Measurements from ENCODE around the gene PCCA.
A peak's percentile ranks its signal among the peaks of the same experiment; 100 is the strongest.

The PCCA gene

DNA sequence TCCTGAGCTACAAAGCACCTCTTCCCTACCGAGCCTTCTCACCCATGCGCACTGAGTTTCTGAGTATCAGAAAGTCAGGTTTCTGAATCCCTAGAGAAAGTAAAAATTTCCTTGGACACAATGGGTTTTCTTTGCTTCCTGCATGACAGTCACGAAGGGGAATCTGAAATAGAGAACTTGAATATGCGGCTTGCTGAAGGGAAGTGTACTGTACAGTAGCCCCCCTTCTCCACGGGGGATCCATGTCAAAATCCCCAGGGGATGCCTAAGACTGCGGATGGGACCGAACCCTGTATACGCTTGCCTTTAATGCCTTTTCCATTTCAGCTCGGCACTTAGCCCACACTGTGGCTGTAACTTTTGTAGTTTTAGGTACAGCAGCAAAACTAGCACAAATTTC is 391.8 kb downstream of the PCCA start:
- DNase-seq = no peak

DNA sequence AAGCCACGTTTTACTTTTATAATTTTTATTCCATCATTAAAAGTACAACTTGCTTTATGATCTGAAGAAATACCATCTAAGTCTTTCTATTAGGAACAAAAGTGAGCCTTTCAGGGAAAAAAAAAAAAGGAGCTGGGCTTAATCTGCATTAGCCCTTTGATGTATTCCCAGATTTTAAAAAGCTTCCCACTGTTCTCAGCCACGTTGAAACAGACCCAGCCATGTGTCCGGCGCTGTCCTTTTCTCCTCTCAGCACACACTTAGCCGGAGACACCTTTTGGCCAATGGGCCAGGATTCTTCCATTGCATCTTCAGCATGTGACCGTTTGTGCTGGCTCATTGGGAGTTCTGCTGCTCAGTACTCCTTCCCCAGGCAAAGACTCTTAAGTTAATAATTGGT is 394.2 kb downstream of the PCCA start:
- no peak for DNase-seq

DNA sequence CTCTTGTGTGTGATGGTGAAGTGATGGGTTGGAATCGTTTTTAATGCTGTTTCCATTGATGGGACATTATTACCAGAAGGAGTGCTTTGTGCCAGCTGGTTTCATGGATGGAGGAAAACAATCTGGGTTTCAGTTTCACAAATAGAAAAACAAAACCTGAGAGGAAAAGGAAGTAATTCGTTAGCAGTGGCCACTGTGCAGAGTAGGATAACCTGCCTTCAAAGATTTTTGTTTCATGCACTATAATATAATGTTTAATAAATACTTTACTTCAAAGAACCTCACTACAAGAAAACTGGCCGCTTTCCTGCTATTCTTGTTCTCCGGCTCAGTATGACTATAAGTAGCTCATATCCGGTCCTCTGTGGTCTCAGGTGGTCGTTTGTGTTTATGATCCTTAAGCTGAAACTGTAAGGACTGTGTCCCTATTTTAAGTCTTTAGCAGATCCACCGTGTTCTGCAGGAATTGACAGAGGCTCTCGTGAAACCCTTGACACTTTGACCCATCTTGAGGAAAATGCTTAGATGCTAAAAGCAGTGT is 395.0 kb downstream of the PCCA start:
- no peak for DNase-seq

DNA sequence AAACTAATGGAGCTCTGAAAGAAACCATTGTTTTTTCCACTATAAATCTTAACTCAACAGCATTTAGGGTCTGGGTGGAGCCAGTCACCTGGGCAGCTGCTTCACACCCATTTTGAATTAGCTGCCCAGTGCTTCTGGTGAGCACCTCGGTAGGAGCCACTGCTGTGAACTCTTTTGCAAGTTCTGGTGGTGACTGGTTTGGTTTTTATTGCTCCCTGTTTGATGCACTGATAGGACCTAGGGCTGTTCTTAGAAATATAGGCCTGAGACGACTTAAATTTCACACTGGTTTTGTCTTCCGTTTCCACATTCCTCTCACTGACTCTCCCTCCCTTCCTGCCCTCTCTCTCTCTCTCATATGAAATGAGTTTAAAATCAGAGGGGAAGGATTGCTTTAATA is 395.8 kb downstream of the PCCA start:
- no peak for DNase-seq

DNA sequence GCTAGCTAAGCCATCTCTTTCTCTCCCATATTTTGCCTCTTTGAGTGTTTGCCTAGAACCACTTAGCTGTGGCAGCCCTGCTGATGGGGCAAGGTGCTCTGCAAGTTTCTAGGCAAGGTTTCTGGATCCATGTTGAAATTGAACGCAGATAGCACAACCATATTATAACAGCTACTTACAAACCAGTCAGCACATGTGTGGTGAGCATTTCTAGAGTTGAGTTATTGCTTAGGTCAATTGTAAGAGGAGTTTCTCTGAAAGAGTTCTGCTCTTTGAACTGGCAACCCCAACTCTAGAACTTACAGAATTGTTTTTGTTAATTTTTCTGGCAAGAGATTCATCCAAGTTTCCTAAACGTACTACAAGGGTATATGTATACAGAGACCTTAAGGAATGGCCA is 396.4 kb downstream of the PCCA start:
- DNase-seq = no peak

DNA sequence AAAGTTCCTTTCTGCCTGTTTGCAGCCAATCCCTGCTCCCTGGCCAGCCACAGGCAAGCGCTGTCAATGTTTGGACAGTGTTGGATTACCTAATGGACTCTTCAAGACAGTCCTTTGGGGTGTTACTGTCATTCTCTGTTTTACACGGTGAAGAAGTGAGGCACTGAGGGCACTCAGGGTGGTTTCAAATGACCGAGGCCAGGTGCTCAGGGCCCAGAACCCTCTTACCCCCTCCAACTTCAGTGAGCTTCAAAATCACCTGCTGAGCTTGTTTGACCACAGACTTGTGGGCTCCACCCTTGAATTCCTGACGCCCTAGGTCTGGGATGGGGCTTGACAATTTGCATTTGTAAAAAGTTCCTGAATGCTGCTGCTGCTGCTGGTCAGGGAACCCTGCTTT is 401.8 kb downstream of the PCCA start:
- DNase-seq = no peak

DNA sequence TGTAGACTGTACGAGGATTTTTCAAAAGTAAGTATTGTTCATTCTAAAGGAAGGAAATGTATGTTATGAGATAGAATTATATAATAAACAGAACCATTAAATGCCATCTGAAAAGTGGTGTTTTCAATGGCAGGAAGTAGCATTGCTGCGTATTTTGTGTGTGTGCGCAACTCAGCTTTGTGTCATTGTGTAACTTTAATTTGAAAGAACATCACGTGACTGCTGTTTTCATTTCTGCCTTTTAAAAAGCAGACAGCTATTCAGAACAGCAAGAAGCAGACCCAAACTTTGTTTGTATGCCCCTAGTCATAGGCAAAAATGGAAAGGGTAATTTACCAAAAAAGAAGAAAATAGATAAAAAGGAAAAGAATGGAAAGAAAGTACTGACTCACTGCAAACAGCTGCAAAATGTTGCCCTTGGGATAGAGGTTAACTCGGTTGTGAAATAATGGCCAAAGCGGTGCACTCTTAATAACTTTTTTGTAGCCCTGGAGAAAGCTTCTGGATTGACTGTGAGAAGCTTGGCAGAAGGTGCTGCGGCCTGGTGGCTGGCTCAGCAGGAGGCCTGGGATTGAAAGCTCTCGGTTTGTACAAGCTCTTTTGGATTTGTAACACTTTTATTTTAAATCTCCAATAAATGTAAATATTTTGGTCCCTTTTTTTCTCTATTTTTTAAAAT is 402.4 kb downstream of the PCCA start:
- DNase-seq = no peak

DNA sequence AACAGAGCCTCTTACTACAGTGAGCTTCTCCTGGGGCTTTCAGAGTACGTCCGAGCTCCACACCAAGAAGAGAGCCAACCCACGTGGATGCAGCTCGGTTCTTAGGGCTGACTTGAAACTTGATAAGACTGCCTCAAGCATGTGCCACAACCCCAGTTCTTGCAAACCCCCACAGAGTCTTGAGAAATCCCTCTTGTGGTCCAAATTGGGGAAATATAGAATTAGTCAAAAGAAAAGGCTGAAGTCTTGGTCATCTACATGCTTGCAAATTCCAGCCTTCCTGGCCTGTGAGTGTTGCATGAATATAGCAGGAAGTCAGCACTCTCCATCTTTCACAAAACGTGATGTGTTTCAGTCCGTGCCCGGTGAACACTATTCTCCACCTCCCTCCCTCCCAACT is 404.5 kb downstream of the PCCA start:
- DNase-seq = no peak

DNA sequence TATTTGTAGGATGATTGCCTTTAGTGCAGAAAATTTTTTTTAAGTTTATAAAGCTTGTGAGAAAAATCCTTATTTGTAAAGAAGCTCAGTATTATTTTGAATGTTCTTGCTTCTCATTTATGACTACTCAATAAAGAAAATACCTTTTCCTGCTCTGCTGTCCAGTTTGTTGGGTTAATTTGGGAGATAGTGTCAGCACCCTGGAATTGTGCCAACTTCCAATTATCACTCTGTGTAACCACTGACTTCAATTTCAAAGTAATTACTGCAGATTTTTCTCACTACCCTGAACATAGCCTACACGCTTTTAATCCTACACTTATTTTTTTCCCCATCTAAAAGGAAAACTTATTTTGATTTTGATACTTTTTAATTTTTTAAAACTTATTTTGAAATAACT is 406.6 kb downstream of the PCCA start:
- no peak for DNase-seq

DNA sequence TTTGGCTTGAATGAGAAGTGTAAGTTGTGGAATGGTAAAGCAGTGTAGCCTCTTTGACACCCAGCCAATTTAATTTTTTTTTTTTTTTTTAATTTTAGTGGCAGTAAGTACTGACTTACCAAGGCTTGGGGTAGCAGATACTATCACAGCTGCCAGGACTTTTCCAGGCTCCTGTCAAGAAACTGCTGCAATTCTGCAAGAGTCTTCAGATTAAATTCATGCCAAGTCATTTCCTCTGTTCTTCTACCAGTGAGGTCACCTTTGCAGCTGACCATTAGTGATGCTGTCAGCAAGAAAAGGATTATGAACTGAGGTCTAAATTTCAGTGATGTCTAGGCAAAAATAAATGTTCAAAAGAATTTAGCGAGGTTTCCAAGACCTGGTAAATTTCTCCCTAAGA is 408.5 kb downstream of the PCCA start:
- DNase-seq = no peak

DNA sequence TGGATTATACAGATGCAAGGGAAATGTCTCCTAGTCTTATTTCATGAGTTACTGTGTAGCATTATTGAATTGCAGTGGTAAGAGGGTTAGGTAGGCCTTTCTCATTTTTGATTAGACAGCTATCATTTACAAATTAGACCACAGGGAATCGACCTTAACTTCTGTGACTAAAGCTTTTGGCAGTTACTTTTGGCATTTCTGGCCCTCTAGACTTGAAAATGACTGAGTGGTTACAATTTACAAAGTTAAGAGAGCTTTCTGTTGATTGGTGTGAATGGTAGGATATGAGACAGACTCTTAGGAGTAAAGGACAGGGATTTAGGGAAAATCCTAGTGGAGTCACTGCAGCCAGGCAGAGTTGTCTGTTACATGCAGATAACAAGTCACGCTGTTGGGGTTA is 413.6 kb downstream of the PCCA start:
- DNase-seq = no peak

DNA sequence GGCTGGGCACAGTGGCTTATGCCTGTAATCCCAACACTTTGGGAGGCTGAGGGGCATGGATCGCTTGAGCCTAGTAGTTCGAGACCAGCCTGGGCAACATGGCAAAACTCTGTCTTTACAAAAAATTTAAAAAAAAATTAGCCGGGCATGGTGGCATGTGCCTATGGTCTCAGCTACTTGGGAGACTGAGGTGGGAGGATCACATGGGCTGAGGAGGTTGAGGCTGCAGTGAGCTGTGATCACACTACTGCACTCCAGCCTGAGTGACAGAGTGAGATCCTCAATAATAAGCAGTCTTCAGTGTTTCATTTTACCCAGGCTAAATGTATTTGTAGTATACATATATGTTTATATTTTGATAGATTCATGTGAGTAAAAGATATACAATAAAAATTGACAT is 414.7 kb downstream of the PCCA start:
- DNase-seq = no peak

DNA sequence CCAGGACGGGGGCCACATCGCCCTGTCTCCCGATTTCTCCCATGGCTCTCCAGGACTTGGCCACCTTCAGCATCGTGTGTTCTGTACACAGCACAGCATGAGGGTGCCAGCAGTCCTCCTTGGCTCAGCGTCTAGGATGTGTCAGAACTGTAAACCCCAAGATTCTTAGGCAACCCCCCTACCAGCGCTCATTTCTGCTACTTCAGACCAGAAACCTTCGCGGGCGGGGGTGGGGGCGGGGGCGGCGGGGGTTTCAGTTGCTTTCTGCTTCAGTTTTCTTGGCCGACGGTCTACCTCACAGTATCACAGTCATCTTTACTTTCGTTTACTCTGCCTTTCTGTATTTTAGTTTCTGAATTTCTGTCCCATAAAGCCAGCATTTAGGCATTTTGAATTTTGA is 417.3 kb downstream of the PCCA start:
- DNase-seq = no peak

DNA sequence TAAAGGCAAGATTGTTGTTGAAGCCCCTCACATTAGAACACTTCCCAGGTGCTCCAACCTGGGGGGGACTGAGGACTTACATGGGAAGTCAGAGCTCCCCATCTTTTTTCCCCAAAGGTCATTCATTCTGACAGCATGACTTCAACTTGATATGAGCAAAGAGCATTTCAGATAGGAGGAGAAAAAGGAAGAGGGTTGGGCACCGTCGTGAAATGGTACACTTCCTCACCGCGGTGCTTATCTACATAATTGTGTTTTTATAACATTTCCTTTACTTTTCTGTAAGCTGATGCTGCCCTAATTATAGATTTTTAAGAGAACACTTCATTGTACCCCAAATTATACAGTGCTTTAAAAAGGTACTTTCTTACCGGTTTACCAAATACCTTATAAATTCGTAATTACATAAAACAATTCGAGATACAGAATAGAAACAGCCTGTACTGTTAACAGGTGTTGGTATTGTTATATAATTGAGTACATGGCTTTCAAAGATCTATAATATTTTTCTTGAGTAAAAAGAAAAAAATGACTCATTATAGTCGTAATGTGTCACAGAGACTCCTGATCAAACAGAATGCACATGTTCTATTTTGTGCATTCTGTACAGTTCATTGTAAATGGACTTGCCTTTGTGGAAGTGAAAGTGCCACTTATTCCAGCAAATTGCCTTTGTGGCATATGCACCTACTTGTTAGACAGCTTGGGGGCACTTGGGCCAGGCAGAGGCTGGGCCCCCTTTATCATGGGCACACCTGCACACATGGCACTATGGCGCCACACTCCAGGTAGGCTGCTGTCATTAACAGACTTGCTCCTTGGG is 417.9 kb downstream of the PCCA start:
- no peak for DNase-seq

DNA sequence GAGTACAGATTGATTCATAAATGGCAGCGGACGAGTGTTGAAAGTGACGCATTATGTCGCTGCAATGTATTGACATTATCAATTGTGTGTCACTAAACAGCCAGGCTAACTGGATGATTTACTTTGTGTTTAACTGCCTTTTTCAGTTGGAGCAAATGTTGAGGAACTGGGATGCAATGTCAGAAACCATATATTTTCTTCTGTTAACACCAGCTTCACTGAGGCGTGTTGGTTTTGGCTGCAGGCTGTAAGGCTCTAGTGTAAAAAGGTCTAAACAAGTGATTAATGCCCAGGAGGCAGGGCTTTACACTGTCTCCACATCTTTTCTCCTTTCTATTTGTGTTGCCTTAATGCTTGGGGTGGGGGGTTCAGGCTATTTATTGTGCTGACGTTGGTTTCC is 419.6 kb downstream of the PCCA start:
- DNase-seq = no peak

DNA sequence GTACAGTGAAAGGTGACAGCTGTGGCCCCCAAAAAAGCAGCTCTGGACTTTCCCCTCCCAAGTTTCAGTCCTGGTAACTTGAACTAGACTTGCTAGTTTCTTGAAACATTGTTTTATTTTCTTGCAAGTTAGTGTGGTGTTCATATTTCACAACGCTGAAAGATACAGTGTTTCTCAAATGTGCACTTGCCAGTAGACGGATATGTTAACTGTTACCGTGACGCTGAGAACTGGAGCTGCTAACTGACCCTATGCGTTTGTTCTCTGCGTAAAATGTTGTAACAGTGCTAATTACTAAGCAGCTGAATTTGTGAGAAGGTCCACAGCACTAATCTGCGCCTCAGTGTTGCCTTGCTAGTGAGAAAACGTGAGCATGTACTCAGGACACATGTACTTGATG is 420.1 kb downstream of the PCCA start:
- no peak for DNase-seq

DNA sequence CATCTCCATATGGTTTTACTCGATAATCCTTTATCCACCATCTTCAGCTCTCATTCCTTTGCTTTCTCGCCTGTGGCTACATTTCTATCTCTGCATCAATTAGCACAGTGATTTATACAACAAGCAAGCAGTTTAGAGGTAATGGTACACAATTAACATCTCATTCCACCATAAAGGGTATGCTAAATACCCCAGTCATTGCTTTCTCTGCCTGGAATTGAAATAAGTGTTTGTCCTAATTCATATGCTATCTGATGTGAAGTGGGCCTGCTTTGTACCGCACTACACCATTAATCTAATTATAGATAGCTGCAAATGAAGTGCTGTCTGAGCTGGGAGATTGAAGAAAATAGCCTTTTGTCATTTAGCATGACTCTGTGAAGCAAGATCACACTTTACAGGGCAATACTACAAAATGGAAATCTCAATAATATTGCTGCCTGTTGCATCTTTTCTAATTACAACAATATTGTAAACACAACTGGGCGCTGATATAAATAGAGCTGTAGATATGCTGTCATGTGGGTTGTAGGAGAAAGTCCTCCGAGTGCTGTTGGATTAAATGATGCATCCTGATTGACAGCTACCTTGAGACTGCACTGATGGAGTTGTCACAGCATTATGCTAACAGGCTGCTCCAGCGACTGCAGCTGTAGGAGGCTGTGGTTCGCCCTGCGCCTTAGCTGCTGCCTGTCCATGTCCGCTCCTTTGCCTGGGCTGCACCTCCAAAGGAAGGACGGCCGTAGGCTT is 421.5 kb downstream of the PCCA start:
- no peak for DNase-seq

DNA sequence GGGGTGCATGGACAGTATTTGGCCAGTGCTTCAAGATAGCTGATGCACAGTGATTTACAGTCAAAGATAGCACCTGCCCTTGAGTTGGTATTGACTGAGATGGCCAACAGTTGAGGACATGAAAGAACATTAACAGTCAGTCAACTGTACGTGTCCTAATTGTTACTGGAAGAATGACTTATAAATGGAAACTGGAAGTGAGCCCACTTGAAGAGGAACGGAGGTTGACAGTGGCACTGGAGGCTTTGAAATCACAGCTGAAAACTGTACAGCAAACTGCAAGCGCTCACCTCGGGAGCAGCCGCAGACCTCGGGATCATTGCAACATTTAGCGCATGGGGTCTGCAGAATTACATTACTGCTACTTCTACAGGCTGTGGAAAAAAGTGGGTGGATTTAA is 422.6 kb downstream of the PCCA start:
- DNase-seq = no peak

DNA sequence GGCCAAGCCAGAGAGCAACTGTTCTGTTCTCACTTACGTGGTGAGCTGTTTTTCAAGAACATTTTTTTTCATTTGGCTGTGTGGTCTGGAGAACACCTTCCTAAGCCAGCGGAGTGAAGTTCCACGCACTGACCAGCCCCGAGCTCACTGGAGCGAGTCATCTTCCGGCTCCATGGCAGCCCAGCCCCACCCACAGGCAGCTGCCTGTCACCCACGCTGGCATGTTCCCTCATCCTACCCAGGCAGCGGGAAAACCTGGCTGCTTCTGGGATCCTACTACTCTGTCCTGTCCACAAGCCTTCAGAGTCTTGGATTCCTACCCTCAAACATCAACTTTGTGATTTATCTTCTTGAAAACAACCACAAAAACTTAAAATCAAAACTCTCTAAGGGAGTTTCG is 423.5 kb downstream of the PCCA start:
- no peak for DNase-seq

DNA sequence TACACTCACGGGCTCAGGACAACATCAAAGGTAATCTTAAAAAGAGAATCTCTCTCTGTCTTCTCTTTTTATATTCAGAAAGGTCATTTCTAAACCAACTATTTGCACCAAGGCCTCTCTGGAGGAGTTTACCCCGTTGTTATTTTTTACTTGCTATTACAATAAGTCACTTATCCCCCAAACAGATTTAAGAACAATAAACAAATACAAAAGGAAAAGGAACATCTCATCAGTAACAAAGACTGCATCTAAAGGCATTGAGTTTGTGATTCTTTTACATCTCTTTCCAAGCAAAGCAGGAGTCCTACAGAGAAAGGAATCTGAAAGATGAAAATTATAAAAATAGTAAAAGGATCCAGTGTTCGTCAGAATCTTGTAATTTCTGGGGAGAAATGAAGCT is 424.3 kb downstream of the PCCA start:
- DNase-seq = no peak

DNA sequence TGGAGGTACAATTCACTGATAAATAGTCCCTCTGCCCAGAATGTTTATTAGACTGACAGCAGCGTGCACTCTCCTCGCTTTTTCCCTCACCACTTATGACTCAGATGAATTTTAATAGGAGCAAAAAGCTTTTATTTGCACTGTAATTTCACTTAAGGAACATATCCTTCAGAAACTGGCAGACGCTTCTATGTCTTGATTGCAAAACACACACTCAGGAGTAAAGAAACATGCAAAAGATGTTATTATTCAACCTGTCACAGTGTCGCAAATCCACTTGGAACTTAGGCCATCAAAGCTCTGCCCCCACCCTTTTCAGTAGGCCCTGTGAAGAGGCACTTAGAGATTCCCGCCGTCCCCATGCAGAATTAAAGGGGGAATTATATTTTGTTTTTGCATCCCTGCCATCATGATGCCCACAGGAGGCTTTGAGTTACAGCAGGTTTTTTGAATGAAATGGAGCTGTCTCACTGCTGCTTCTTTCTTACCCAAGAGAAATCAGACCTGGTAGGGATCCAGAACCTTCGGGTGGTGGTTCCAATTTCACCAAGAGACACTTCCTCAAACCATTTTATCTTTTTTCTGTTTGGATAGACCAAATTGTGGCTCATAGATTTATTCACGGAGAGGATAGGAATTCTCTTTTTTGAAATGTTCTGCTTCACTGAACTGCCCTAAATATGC is 425.2 kb downstream of the PCCA start:
- DNase-seq = no peak

DNA sequence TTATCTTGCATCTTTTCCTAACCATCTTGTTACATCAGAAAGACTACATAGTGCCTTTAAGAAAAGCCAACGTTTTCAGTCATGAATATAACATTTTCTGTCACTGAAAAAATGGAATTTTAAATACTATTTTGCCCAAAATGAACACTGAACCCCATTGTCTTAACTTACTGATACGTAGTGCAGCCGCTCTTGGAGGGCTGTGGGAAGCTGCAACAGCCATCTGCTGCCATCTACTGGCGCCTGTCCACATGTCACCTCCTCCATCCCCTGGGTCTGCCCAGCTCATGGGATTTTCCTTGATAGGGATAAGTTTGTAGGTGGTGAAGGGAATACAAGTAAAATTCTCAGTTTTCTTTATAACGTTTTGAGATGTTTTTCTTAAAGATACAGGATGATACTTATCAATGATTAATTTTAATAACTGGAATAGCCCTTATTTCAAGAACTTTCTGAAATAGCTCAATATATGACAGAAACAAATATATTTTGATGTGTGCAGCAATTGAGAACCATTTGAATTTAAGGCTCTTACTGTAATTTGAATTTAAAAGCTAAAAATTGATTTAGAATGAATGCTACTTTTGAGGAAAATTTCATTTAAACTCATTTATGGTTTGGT is 426.0 kb downstream of the PCCA start:
- peak; percentile 81 for DNase-seq

DNA sequence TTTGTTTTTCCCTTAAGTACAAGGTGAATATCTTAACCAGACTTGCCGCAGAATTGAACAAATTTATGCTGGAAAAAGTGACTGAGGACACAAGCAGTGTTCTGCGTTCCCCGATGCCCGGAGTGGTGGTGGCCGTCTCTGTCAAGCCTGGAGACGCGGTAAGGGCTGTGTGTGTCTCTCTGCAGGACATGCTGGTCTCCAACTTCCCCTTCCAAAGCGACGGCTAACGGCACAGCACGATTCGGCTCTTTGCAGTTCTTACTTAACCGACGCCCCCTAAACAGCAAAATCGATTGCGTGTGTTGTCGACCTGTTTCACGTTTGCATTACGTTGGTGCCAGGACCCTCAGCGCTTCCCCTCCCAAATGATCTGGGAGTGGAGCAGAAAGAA is 426.5 kb downstream of the PCCA start:
- DNase-seq = no peak
